K562 (cell line): ENCODE measurements around the gene CAV1. TPM values are rescaled to one million over a fixed set of nuclear protein-coding genes. Genes with fewer than 3 reads are reported as not detected.

Source experiments
- ATAC-seq: fragments of 200-7000 bp; cut with Tn5 transposase; 3 replicates; pipeline ENCODE4 v1.9.1; 2020; ENCODE audit warnings: moderate library complexity
- BruUV-seq: library from RNA; stranded (reverse); fragments of 400-500 nt; replicated peaks from 2 replicates; lab custom pipeline; 2021; lab: Mats Ljungman, UMichigan
- CTCF ChIA-PET: fragments of 300-600 bp; formaldehyde crosslinking; extraction: SDS; loops from one replicate; lab custom pipeline; 2021; ENCODE audit warnings: low intra/inter-chr PET ratio; lab: Yijun Ruan, JAX
- POLR2A ChIA-PET: fragments of 300-600, 350-650 bp; sonication (Branson Sonifier 250); formaldehyde crosslinking; extraction: SDS; loops from one replicate; lab custom pipeline; 2021; ENCODE audit warnings: antibody characterized with exemption, inconsistent platforms; lab: Yijun Ruan, JAX
- DNase-seq, 4 experiments: peaks; one replicate each; pipeline versions ENCODE4 v3.0.0 to v3.0.0-alpha.2; 2011 to 2018; ENCODE audit warnings: low spot score in 3 of 4, mixed read lengths in 3 of 4; ENCODE audit errors: extremely low read depth in 1 of 4
- FAIRE-seq: peaks from 2 replicates; lab custom pipeline; 2011; peaks lifted over from hg19 to GRCh38; lab: Jason Lieb, UNC
- H2AFZ ChIP-seq: 2 replicates; pipeline ENCODE4 v1.6.0; 2011; ENCODE audit warnings: low read depth, low read length, control low read depth, inconsistent platforms
- H3K27ac ChIP-seq: fragments of 200-600 bp; 3 replicates; pipeline ENCODE4 v1.8.0; 2011; ENCODE audit warnings: low read depth, mild to moderate bottlenecking, control low read depth, inconsistent platforms, low read length, moderate library complexity, mixed read lengths; ENCODE audit errors: extremely low read depth
- H3K27me3 ChIP-seq, 2 experiments: fragments of 300-600 bp in 1 of 2; 2 replicates in 1 of 2; 3 replicates in 1 of 2; pipeline versions ENCODE4 v1.6.0 to v1.8.0; 2011; ENCODE audit warnings: inconsistent platforms in 2 of 2, low read length in 2 of 2, mild to moderate bottlenecking in 1 of 2, mixed read lengths in 1 of 2, moderate library complexity in 1 of 2; ENCODE audit not compliant: control insufficient read depth in 2 of 2, insufficient read depth in 2 of 2
- H3K36me3 ChIP-seq: fragments of 300-600 bp; 3 replicates; pipeline ENCODE4 v1.8.0; 2011; ENCODE audit warnings: mild to moderate bottlenecking, low read length, inconsistent platforms; ENCODE audit not compliant: control insufficient read depth, insufficient read depth
- H3K4me1 ChIP-seq, 2 experiments: fragments of 200-600 bp in 1 of 2; replicated peaks in 1 of 2; 2 replicates in 1 of 2; 3 replicates in 1 of 2; pipeline versions ENCODE4 v1.5.1 to v1.8.0; 2011; ENCODE audit warnings: inconsistent platforms in 2 of 2, low read length in 2 of 2, mild to moderate bottlenecking in 1 of 2, mixed read lengths in 1 of 2, moderate library complexity in 1 of 2; ENCODE audit not compliant: control insufficient read depth in 2 of 2, insufficient read depth in 2 of 2
- H3K4me2 ChIP-seq: 2 replicates; pipeline ENCODE4 v1.6.1; 2011; ENCODE audit warnings: low read length, control low read depth, inconsistent platforms, mixed read lengths; ENCODE audit not compliant: insufficient read depth
- H3K4me3 ChIP-seq: fragments of 200-600 bp; sonication (generic), shearing (Covaris generic); 2 replicates; pipeline ENCODE4 v1.5.1; 2016; ENCODE audit warnings: control low read depth, inconsistent platforms
- H3K79me2 ChIP-seq: fragments of 200-600 bp; 3 replicates; pipeline ENCODE4 v1.8.0; 2011; ENCODE audit warnings: low read length, inconsistent platforms; ENCODE audit not compliant: control insufficient read depth, insufficient read depth
- H3K9ac ChIP-seq, 2 experiments: 2 replicates each; pipeline versions ENCODE4 v1.6.0 to v1.6.1; 2011; ENCODE audit warnings: low read depth in 2 of 2, low read length in 2 of 2, control low read depth in 1 of 2, inconsistent platforms in 1 of 2, mild to moderate bottlenecking in 1 of 2, mixed read lengths in 1 of 2; ENCODE audit not compliant: insufficient read depth in 1 of 2
- H3K9me1 ChIP-seq: one replicate; pipeline ENCODE4 v1.6.0; 2011; ENCODE audit warnings: inconsistent platforms, mild to moderate bottlenecking, low read length, moderate library complexity; ENCODE audit not compliant: control insufficient read depth, insufficient read depth
- H3K9me3 ChIP-seq: replicated peaks from 2 replicates; pipeline ENCODE4 v1.5.1; 2011; ENCODE audit warnings: low read depth, low read length, inconsistent platforms; ENCODE audit not compliant: control insufficient read depth, insufficient read depth
- H4K20me1 ChIP-seq: replicated peaks from 2 replicates; pipeline ENCODE4 v1.6.1; 2011; ENCODE audit warnings: low read length, inconsistent platforms, mixed read lengths; ENCODE audit not compliant: control insufficient read depth, insufficient read depth
- FOXK1 ChIP-seq: sonication (generic); formaldehyde crosslinking; IDR thresholded peaks from 2 replicates; pipeline ENCODE4 v1.8.0; 2022; ENCODE audit warnings: missing genetic modification reagents, mild to moderate bottlenecking, borderline replicate concordance
- GATAD2B ChIP-seq: fragments of 450-650 bp; IDR thresholded peaks from 2 replicates; pipeline ENCODE4 v1.6.1; 2017; ENCODE audit warnings: mild to moderate bottlenecking, borderline replicate concordance
- HNRNPLL ChIP-seq: fragments of 200-400 bp; formaldehyde crosslinking; IDR thresholded peaks from 2 replicates; pipeline ENCODE4 v1.6.1; 2017; ENCODE audit warnings: low read length, low read depth, mild to moderate bottlenecking; ENCODE audit not compliant: poor library complexity, severe bottlenecking
- HOXB6 ChIP-seq: fragments of 250-450 bp; sonication (Bioruptor Pico); IDR thresholded peaks from 2 replicates; pipeline ENCODE4 v1.5.1; 2022; ENCODE audit warnings: mild to moderate bottlenecking, borderline replicate concordance
- MYC ChIP-seq, 2 experiments: fragments of 250-450 bp in 1 of 2; sonication (Bioruptor Pico) in 1 of 2; IDR thresholded peaks; 2 replicates each; pipeline versions ENCODE4 v1.5.1 to v1.6.1; 2012 to 2021; ENCODE audit warnings: low read depth in 2 of 2, borderline replicate concordance in 1 of 2, improper control_type of control experiment in 1 of 2, low read length in 1 of 2, mild to moderate bottlenecking in 1 of 2, moderate library complexity in 1 of 2
- NFIX ChIP-seq: fragments of 250-450 bp; sonication (Bioruptor Pico); IDR thresholded peaks from 2 replicates; pipeline ENCODE4 v1.4.0; 2020; ENCODE audit warnings: low read depth, mild to moderate bottlenecking, moderate library complexity
- USF1 ChIP-seq: sonication (generic); formaldehyde crosslinking; IDR thresholded peaks from 2 replicates; pipeline ENCODE4 v1.9.0; 2022; ENCODE audit warnings: mild to moderate bottlenecking, missing genetic modification reagents
- ZNF696 ChIP-seq: fragments of 250-450 bp; sonication (Bioruptor Pico); conservative IDR thresholded peaks from 2 replicates; pipeline ENCODE4 v1.4.0; 2020; ENCODE audit warnings: mild to moderate bottlenecking, moderate library complexity
- WGBS: fragments of 100-300 bp; shearing (Covaris generic); methylation state at CpG from one replicate; pipeline ENCODE4 v1.1.6; 2016; ENCODE audit warnings: low coverage, mixed read lengths; ENCODE audit not compliant: insufficient coverage; ENCODE audit errors: missing lambda C conversion rate; 5-methylcytosine and 5-hydroxymethylcytosine counted together
- in situ Hi-C: fragments of 300-500 bp; cut with MboI; formaldehyde crosslinking; loops from 4 replicates; pipeline ENCODE4 v1.15.0; 2018; ENCODE audit warnings: inconsistent platforms, mixed read lengths
- intact Hi-C: fragments of 100-400 bp; cut with micrococcal nuclease; formaldehyde crosslinking; loops from 2 replicates; pipeline ENCODE4 v1.14.2; 2022
- polyA plus RNA-seq, 8 experiments: library from polyadenylated mRNA; depleted of rRNA in 4 of 8; stranded (reverse) in 5 of 8; unstranded in 3 of 8; fragments of >200 nt; fragmentation: Nextera tagmentation in 2 of 8; fragmentation: Illumina TruSeq in 1 of 8; extraction: Ambion mirVana in 2 of 8; extraction: Trizol in 1 of 8; gene quantifications; 2 replicates each; pipeline versions ENCODE4 v1.2.1 to v1.2.3, GENCODE V29; 2011 to 2014; ENCODE audit warnings: inconsistent platforms in 1 of 8, missing spikeins in 1 of 8
- total RNA-seq, 7 experiments: library from RNA; depleted of rRNA in 6 of 7; stranded (reverse); fragments of >200 nt in 6 of 7; fragmentation: Illumina TruSeq in 2 of 7; extraction: Trizol in 2 of 7; gene quantifications; 2 replicates each; pipeline versions ENCODE4 v1.2.1 to v1.2.3, GENCODE V29; 2011 to 2021; ENCODE audit warnings: low replicate concordance in 1 of 7
- TF ChIP-seq, protein P1 (sequence below): fragments of 450-650 bp; IDR thresholded peaks from 2 replicates; pipeline ENCODE4 v1.6.1; 2016; ENCODE audit warnings: mild to moderate bottlenecking, moderate library complexity

The CAV1 gene
- total and polyA plus RNA-seq, 9 of the 15 experiments (the other 6 are each of a cell fraction or from before 2014, with no cell fraction given): 0.08 to 1.5 (median 0.63) TPM

DNA sequence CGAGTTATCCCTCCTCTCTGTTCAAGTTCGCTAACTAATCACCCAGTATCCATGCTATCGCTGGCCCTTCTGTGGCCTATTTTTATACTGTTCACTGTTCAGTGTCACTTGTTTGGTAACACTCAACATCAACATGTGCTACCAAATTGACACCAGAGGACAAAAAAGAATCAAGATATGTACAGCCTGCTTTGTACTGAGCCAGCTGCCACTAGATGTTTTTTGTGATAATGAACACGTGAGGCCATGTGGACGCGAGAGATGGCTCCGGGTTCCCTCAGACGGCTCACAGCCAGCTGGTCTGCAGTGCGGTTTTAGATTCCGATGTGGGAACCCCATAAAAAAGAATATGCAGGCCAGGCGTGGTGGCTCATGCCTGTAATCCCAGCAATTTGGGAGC is 21.2 kb downstream of the CAV1 start:
- no peak overlapping the region for H3K4me3 ChIP-seq
- 4% methylated on average over 11 of the region's 11 CpGs for WGBS
- H3K9me3 ChIP-seq: no peaks in the 10 kb centered on the region
- no peak overlapping the region for H3K9ac ChIP-seq
- in situ Hi-C loops: no loop called here
- no peak for FAIRE-seq
- H3K27me3 ChIP-seq: peaks cover 10 to 11% of the 10 kb centered on the region in 2 experiments; a peak in 3 of 5 replicates
- H2AFZ ChIP-seq: 0 out of 2 replicates have a peak overlapping the region, but pooled peaks have one; percentile 40
- CTCF ChIA-PET: no interaction called here
- no peak overlapping the region for H3K4me2 ChIP-seq
- peaks cover 0 to 2% of the 10 kb centered on the region in 2 experiments; a peak in 2 of 5 replicates for H3K4me1 ChIP-seq
- peak in 1 of 4 experiments; percentile 17 for DNase-seq
- POLR2A ChIA-PET: no interaction called here
- H3K79me2 ChIP-seq: no peaks in the 10 kb centered on the region
- H3K9me1 ChIP-seq: no peaks in the 10 kb centered on the region
- no peak overlapping the region for H3K27ac ChIP-seq
- intact Hi-C loops: no loop called here
- no TSS peak for BruUV-seq
- H4K20me1 ChIP-seq: no peaks in the 10 kb centered on the region
- no peak; the same call in 1 of the 3 replicates for ATAC-seq
- no peaks in the 10 kb centered on the region for H3K36me3 ChIP-seq
- no peak for TF ChIP-seq NFIX (CRISPR knock-in tag)
- TF ChIP-seq MYC (IDR thresholded peaks at IDR 0.05; ENCODE audit: low read depth, low read length): peak; percentile 27; the same call in 1 of the 2 replicates
- TF ChIP-seq MYC (CRISPR knock-in tag; IDR thresholded peaks at IDR 0.05; ENCODE audit: borderline replicate concordance, low read depth): no peak
- TF ChIP-seq FOXK1 (CRISPR knock-in tag): no peak
- no peak for TF ChIP-seq HOXB6
- TF ChIP-seq GATAD2B: no peak
- 0 out of 2 replicates have a peak, but pooled peaks have one; percentile 31 for TF ChIP-seq USF1 (CRISPR knock-in tag)
- TF ChIP-seq HNRNPLL: no peak
- TF ChIP-seq ZNF696 (CRISPR knock-in tag): no peak
- TF ChIP-seq, protein P1, sequence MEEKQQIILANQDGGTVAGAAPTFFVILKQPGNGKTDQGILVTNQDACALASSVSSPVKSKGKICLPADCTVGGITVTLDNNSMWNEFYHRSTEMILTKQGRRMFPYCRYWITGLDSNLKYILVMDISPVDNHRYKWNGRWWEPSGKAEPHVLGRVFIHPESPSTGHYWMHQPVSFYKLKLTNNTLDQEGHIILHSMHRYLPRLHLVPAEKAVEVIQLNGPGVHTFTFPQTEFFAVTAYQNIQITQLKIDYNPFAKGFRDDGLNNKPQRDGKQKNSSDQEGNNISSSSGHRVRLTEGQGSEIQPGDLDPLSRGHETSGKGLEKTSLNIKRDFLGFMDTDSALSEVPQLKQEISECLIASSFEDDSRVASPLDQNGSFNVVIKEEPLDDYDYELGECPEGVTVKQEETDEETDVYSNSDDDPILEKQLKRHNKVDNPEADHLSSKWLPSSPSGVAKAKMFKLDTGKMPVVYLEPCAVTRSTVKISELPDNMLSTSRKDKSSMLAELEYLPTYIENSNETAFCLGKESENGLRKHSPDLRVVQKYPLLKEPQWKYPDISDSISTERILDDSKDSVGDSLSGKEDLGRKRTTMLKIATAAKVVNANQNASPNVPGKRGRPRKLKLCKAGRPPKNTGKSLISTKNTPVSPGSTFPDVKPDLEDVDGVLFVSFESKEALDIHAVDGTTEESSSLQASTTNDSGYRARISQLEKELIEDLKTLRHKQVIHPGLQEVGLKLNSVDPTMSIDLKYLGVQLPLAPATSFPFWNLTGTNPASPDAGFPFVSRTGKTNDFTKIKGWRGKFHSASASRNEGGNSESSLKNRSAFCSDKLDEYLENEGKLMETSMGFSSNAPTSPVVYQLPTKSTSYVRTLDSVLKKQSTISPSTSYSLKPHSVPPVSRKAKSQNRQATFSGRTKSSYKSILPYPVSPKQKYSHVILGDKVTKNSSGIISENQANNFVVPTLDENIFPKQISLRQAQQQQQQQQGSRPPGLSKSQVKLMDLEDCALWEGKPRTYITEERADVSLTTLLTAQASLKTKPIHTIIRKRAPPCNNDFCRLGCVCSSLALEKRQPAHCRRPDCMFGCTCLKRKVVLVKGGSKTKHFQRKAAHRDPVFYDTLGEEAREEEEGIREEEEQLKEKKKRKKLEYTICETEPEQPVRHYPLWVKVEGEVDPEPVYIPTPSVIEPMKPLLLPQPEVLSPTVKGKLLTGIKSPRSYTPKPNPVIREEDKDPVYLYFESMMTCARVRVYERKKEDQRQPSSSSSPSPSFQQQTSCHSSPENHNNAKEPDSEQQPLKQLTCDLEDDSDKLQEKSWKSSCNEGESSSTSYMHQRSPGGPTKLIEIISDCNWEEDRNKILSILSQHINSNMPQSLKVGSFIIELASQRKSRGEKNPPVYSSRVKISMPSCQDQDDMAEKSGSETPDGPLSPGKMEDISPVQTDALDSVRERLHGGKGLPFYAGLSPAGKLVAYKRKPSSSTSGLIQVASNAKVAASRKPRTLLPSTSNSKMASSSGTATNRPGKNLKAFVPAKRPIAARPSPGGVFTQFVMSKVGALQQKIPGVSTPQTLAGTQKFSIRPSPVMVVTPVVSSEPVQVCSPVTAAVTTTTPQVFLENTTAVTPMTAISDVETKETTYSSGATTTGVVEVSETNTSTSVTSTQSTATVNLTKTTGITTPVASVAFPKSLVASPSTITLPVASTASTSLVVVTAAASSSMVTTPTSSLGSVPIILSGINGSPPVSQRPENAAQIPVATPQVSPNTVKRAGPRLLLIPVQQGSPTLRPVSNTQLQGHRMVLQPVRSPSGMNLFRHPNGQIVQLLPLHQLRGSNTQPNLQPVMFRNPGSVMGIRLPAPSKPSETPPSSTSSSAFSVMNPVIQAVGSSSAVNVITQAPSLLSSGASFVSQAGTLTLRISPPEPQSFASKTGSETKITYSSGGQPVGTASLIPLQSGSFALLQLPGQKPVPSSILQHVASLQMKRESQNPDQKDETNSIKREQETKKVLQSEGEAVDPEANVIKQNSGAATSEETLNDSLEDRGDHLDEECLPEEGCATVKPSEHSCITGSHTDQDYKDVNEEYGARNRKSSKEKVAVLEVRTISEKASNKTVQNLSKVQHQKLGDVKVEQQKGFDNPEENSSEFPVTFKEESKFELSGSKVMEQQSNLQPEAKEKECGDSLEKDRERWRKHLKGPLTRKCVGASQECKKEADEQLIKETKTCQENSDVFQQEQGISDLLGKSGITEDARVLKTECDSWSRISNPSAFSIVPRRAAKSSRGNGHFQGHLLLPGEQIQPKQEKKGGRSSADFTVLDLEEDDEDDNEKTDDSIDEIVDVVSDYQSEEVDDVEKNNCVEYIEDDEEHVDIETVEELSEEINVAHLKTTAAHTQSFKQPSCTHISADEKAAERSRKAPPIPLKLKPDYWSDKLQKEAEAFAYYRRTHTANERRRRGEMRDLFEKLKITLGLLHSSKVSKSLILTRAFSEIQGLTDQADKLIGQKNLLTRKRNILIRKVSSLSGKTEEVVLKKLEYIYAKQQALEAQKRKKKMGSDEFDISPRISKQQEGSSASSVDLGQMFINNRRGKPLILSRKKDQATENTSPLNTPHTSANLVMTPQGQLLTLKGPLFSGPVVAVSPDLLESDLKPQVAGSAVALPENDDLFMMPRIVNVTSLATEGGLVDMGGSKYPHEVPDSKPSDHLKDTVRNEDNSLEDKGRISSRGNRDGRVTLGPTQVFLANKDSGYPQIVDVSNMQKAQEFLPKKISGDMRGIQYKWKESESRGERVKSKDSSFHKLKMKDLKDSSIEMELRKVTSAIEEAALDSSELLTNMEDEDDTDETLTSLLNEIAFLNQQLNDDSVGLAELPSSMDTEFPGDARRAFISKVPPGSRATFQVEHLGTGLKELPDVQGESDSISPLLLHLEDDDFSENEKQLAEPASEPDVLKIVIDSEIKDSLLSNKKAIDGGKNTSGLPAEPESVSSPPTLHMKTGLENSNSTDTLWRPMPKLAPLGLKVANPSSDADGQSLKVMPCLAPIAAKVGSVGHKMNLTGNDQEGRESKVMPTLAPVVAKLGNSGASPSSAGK: peak; percentile 29; the same call in 1 of the 2 replicates
